Subcutaneous abdominal adipose tissue (tissue), 5 donors: ENCODE data around the gene HOXB9.
A peak's percentile ranks its signal among the peaks of the same experiment; 100 is the strongest.

Experiments
- H3K27ac ChIP-seq: one replicate; pipeline ENCODE4 v1.7.0; 2013; ENCODE audit warnings: low read depth, mild to moderate bottlenecking, inconsistent platforms, low read length, moderate library complexity
- H3K27me3 ChIP-seq, 5 donors: one replicate each; pipeline ENCODE4 v1.7.0; 2013; ENCODE audit warnings: low read length in 5 of 5, inconsistent platforms in 1 of 5; ENCODE audit not compliant: control insufficient read depth in 5 of 5, insufficient read depth in 4 of 5
- H3K36me3 ChIP-seq, 5 donors: one replicate each; pipeline ENCODE4 v1.7.0; 2013; ENCODE audit warnings: low read length in 5 of 5; ENCODE audit not compliant: control insufficient read depth in 5 of 5, insufficient read depth in 5 of 5
- H3K4me1 ChIP-seq, 5 donors: one replicate each; pipeline ENCODE4 v1.7.0; 2013; ENCODE audit warnings: low read length in 5 of 5, mild to moderate bottlenecking in 3 of 5, moderate library complexity in 1 of 5; ENCODE audit not compliant: control insufficient read depth in 5 of 5, insufficient read depth in 5 of 5
- H3K4me3 ChIP-seq, 5 donors: one replicate each; pipeline ENCODE4 v1.7.0; 2013; ENCODE audit warnings: low read length in 5 of 5, low read depth in 1 of 5
- H3K9ac ChIP-seq, 5 donors: one replicate each; pipeline ENCODE4 v1.7.0; 2013; ENCODE audit warnings: low read length in 5 of 5, mild to moderate bottlenecking in 4 of 5, moderate library complexity in 3 of 5
- H3K9me3 ChIP-seq, 5 donors: one replicate each; pipeline ENCODE4 v1.7.0; 2013; ENCODE audit warnings: low read length in 5 of 5; ENCODE audit not compliant: control insufficient read depth in 5 of 5
- donor health status: healthy.
- donor health status: healthy.
- donor health status: healthy.
- donor health status: healthy.
- donor health status: healthy.

The HOXB9 gene

GRCh38 chr17:48603959-48604769 is 22.0 kb downstream of the HOXB9 start:
- Histone ChIP-seq H3K9ac (peak overlapping the region; percentile 71 to 85 (median 83)), H3K36me3 (peaks cover 0 to 4% (median 0%) of the 10 kb centered on the region in 5 donors), H3K4me1 (peaks cover 0 to 49% (median 45%) of the 10 kb centered on the region in 5 donors), H3K27me3 (no peaks in the 10 kb centered on the region), H3K27ac (peak overlapping the region; percentile 83), H3K4me3 (peak overlapping the region; percentile 81 to 92 (median 83)), H3K9me3 (no peaks in the 10 kb centered on the region)

GRCh38 chr17:48601539-48602425 is 24.4 kb downstream of the HOXB9 start:
- no peaks in the 10 kb centered on the region for H3K27me3 ChIP-seq

GRCh38 chr17:48601207-48601538 is 25.0 kb downstream of the HOXB9 start:
- peaks cover 0 to 2% (median 0%) of the 10 kb centered on the region in 5 donors for H3K36me3 ChIP-seq
- no peak overlapping the region for H3K4me3 ChIP-seq
- H3K9ac ChIP-seq: peak overlapping the region in 1 of 5 donors; percentile 35
- no peak overlapping the region for H3K27ac ChIP-seq
- H3K4me1 ChIP-seq: peaks cover 0 to 71% (median 65%) of the 10 kb centered on the region in 5 donors
- no peaks in the 10 kb centered on the region for H3K9me3 ChIP-seq
- no peaks in the 10 kb centered on the region for H3K27me3 ChIP-seq

More at GRCh38 chr17:48601539-48602425, 24.4 kb downstream of the HOXB9 start:
- peak overlapping the region in 1 of 5 donors; percentile 35 for H3K9ac ChIP-seq
- H3K27ac ChIP-seq: no peak overlapping the region
- H3K4me3 ChIP-seq: peak overlapping the region in 2 of 5 donors; percentile 81 to 83
- H3K9me3 ChIP-seq: no peaks in the 10 kb centered on the region
- H3K36me3 ChIP-seq: no peaks in the 10 kb centered on the region
- H3K4me1 ChIP-seq: peaks cover 0 to 65% (median 60%) of the 10 kb centered on the region in 5 donors

GRCh38 chr17:48600244-48601098 is 25.7 kb downstream of the HOXB9 start:
- no peak overlapping the region for H3K27ac ChIP-seq
- H3K4me1 ChIP-seq: peaks cover 0 to 74% (median 63%) of the 10 kb centered on the region in 5 donors
- H3K4me3 ChIP-seq: no peak overlapping the region
- H3K27me3 ChIP-seq: no peaks in the 10 kb centered on the region
- peaks cover 0 to 7% (median under 1%) of the 10 kb centered on the region in 5 donors for H3K36me3 ChIP-seq
- no peaks in the 10 kb centered on the region for H3K9me3 ChIP-seq
- H3K9ac ChIP-seq: no peak overlapping the region

GRCh38 chr17:48599354-48599753 is 26.8 kb downstream of the HOXB9 start:
- H3K4me3 ChIP-seq: no peak overlapping the region
- H3K27ac ChIP-seq: no peak overlapping the region
- H3K4me1 ChIP-seq: peaks cover 2 to 72% (median 68%) of the 10 kb centered on the region in 5 donors
- no peaks in the 10 kb centered on the region for H3K9me3 ChIP-seq
- H3K9ac ChIP-seq: no peak overlapping the region
- H3K27me3 ChIP-seq: no peaks in the 10 kb centered on the region
- peaks cover 0 to 15% (median 7%) of the 10 kb centered on the region in 5 donors for H3K36me3 ChIP-seq

- peak overlapping the region in 4 of 5 donors; percentile 65 to 83 (median 76) for H3K9ac ChIP-seq
- H3K27me3 ChIP-seq: no peaks in the 10 kb centered on the region
- H3K36me3 ChIP-seq: peaks cover 0 to 15% (median 7%) of the 10 kb centered on the region in 5 donors
- H3K4me1 ChIP-seq: peaks cover 6 to 71% (median 69%) of the 10 kb centered on the region in 5 donors
- H3K27ac ChIP-seq: peak overlapping the region; percentile 79
- no peaks in the 10 kb centered on the region for H3K9me3 ChIP-seq
- H3K4me3 ChIP-seq: peak overlapping the region in 4 of 5 donors; percentile 60 to 78 (median 74)
Observed at GRCh38 chr17:48598736-48599135, 27.4 kb downstream of the HOXB9 start.

GRCh38 chr17:48597778-48598631 is 28.2 kb downstream of the HOXB9 start:
- Histone ChIP-seq H3K9ac (peak overlapping the region in 4 of 5 donors; percentile 65 to 83 (median 76)), H3K27ac (peak overlapping the region; percentile 79), H3K4me3 (peak overlapping the region; percentile 73 to 82 (median 78)), H3K9me3 (no peaks in the 10 kb centered on the region), H3K4me1 (peaks cover 6 to 71% (median 68%) of the 10 kb centered on the region in 5 donors), H3K27me3 (no peaks in the 10 kb centered on the region), H3K36me3 (peaks cover 0 to 15% (median 7%) of the 10 kb centered on the region in 5 donors)

- no peaks in the 10 kb centered on the region for H3K9me3 ChIP-seq
- H3K9ac ChIP-seq: peak overlapping the region in 4 of 5 donors; percentile 65 to 83 (median 76)
- H3K27ac ChIP-seq: peak overlapping the region; percentile 79
- no peaks in the 10 kb centered on the region for H3K27me3 ChIP-seq
- H3K36me3 ChIP-seq: peaks cover 0 to 15% (median 7%) of the 10 kb centered on the region in 5 donors
- peaks cover 6 to 70% (median 67%) of the 10 kb centered on the region in 5 donors for H3K4me1 ChIP-seq
- H3K4me3 ChIP-seq: peak overlapping the region; percentile 73 to 82 (median 78)
Observed at GRCh38 chr17:48597528-48597777, 28.7 kb downstream of the HOXB9 start.
